PC-9 (cell line): ENCODE results near the gene RCSD1. TPM values are rescaled to one million over a fixed set of nuclear protein-coding genes. Genes with fewer than 3 reads are reported as not detected.

ENCODE experiments used
- BruUV-seq: library from RNA; stranded (reverse); fragments of 400-500 nt; replicated peaks from 2 replicates; lab custom pipeline; 2021; lab: Mats Ljungman, UMichigan
- CTCF ChIA-PET: fragments of 300-600 bp; sonication (Branson Sonifier 250); formaldehyde crosslinking; loops from one replicate; lab custom pipeline; 2022; ENCODE audit warnings: antibody characterized with exemption; lab: Charles Lee
- POLR2A ChIA-PET: fragments of 300-600 bp; sonication (Branson Sonifier 250); formaldehyde crosslinking; loops from one replicate; lab custom pipeline; 2022; ENCODE audit warnings: antibody characterized with exemption; ENCODE audit not compliant: unreplicated experiment; lab: Charles Lee
- DNase-seq, 2 experiments: peaks; one replicate each; pipeline versions ENCODE4 v3.0.0 to v3.0.0-alpha.2; 2015 to 2022; ENCODE audit warnings: mixed read lengths in 1 of 2
- H2AFZ ChIP-seq: fragments of 200-600 bp; sonication (generic); 2 replicates; pipeline ENCODE4 v1.8.1; 2017; ENCODE audit warnings: antibody characterized with exemption
- H3F3A ChIP-seq: fragments of 200-600 bp; sonication (generic); 2 replicates; pipeline ENCODE4 v1.8.1; 2017; ENCODE audit warnings: antibody characterized with exemption, mild to moderate bottlenecking, low read depth; ENCODE audit not compliant: insufficient read depth
- H3K27ac ChIP-seq: fragments of 200-600 bp; sonication (generic); 2 replicates; pipeline ENCODE4 v1.6.1; 2016; ENCODE audit warnings: mixed run types
- H3K27me3 ChIP-seq: fragments of 200-600 bp; sonication (generic); 2 replicates; pipeline ENCODE4 v1.6.1; 2016; ENCODE audit warnings: low read depth, mixed run types; ENCODE audit not compliant: insufficient read depth
- H3K36me3 ChIP-seq: fragments of 200-600 bp; sonication (generic); 2 replicates; pipeline ENCODE4 v1.6.1; 2016; ENCODE audit warnings: low read depth, mixed run types
- H3K4me1 ChIP-seq: fragments of 200-600 bp; sonication (generic); replicated peaks from 2 replicates; pipeline ENCODE4 v1.6.1; 2016; ENCODE audit warnings: mixed run types; ENCODE audit not compliant: insufficient read depth
- H3K4me2 ChIP-seq: fragments of 200-600 bp; sonication (generic); 2 replicates; pipeline ENCODE4 v1.6.1; 2017; ENCODE audit warnings: mixed run types
- H3K4me3 ChIP-seq: fragments of 200-600 bp; sonication (generic); 2 replicates; pipeline ENCODE4 v1.6.1; 2016; ENCODE audit warnings: mixed run types
- H3K79me2 ChIP-seq: fragments of 200-600 bp; sonication (generic); 2 replicates; pipeline ENCODE4 v1.6.1; 2017; ENCODE audit warnings: low read depth, mixed run types
- H3K9me2 ChIP-seq: fragments of 200-600 bp; sonication (generic); 2 replicates; pipeline ENCODE4 v1.8.1; 2017; ENCODE audit warnings: mild to moderate bottlenecking; ENCODE audit not compliant: insufficient read depth
- H3K9me3 ChIP-seq: fragments of 200-600 bp; sonication (generic); 2 replicates; pipeline ENCODE4 v1.8.1; 2016; ENCODE audit warnings: low read depth; ENCODE audit not compliant: insufficient read depth
- H4K20me1 ChIP-seq: fragments of 200-600 bp; sonication (generic); 2 replicates; pipeline ENCODE4 v1.8.1; 2017; ENCODE audit not compliant: insufficient read depth
- EZH2 ChIP-seq: fragments of 200-600 bp; sonication (generic); IDR thresholded peaks from 2 replicates; pipeline ENCODE4 v1.8.0; 2017; ENCODE audit warnings: antibody characterized with exemption, low read depth
- intact Hi-C: fragments of 100-400 bp; cut with micrococcal nuclease; formaldehyde crosslinking; loops from one replicate; pipeline ENCODE4 v1.10.0; 2022; ENCODE audit not compliant: unreplicated experiment
- total RNA-seq: library from RNA; stranded (reverse); gene quantifications from 2 replicates; pipeline ENCODE4 v1.2.3, GENCODE V29; 2021
- TF ChIP-seq, protein P1 (sequence below): fragments of 200-600 bp; sonication (generic); conservative IDR thresholded peaks from 2 replicates; pipeline ENCODE4 v1.6.1; 2017; ENCODE audit warnings: mixed run types, antibody characterized with exemption, mild to moderate bottlenecking, moderate library complexity

Gene RCSD1
- total RNA-seq, 1 experiment from 2014 or later: not detected

DNA sequence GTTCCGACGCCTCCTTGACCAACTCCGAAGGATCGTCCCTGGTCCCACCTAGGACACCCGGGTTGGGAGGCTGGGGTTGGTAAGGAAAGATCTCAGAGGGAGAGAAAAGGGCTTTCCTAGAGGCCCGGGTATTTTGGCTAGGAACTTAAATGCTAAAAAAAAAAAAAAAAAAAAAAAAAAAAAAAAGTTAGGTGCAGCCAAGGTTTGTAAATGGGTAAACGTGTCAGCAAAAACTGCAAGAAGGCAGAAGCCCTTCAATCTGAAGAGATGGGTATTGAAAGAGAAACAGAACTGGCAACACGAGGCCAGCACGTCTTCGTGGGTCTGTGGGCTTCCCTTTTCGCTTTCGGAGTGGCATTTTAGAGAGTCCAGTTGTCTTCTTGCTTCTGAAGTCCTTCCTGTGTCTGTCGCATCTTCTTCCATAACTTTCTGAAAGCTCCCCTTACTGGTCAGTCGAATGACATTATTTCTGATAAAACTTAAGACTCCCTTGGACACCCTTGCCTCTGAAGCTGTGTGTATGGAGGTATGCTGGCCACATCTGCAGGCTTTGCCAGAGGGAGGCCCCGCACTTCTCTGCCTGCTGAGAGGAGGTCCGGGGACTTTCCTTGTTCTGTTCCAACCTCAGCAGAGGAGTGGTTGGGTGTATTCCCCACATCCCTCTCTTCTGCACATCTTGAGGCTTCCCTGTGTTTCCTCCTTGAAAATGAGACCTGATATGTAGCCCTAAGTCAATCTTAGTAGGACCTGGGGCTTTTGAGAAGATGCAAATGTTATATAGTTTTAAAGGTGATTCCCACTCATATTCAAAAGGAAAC, 745 bp downstream of the RCSD1 start:
- intact Hi-C loops: no loop called here
- no peak overlapping the region for H3K27ac ChIP-seq
- no peaks in the 10 kb centered on the region for H3K36me3 ChIP-seq
- no peaks in the 10 kb centered on the region for H3K9me2 ChIP-seq
- CTCF ChIA-PET: no interaction called here
- no peak overlapping the region for H2AFZ ChIP-seq
- H3F3A ChIP-seq: peaks cover 6% of the 10 kb centered on the region; the same call in 1 of the 2 replicates
- no peak for DNase-seq
- no TSS peak for BruUV-seq
- H3K4me3 ChIP-seq: no peak overlapping the region
- H3K4me2 ChIP-seq: no peak overlapping the region
- H3K79me2 ChIP-seq: no peaks in the 10 kb centered on the region
- POLR2A ChIA-PET: no interaction called here
- no peak for TF ChIP-seq EZH2
- TF ChIP-seq, protein P1, sequence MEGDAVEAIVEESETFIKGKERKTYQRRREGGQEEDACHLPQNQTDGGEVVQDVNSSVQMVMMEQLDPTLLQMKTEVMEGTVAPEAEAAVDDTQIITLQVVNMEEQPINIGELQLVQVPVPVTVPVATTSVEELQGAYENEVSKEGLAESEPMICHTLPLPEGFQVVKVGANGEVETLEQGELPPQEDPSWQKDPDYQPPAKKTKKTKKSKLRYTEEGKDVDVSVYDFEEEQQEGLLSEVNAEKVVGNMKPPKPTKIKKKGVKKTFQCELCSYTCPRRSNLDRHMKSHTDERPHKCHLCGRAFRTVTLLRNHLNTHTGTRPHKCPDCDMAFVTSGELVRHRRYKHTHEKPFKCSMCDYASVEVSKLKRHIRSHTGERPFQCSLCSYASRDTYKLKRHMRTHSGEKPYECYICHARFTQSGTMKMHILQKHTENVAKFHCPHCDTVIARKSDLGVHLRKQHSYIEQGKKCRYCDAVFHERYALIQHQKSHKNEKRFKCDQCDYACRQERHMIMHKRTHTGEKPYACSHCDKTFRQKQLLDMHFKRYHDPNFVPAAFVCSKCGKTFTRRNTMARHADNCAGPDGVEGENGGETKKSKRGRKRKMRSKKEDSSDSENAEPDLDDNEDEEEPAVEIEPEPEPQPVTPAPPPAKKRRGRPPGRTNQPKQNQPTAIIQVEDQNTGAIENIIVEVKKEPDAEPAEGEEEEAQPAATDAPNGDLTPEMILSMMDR: no peak
- peaks cover 39% of the 10 kb centered on the region for H3K27me3 ChIP-seq
- no peaks in the 10 kb centered on the region for H3K9me3 ChIP-seq
- H3K4me1 ChIP-seq: no peaks in the 10 kb centered on the region
- no peaks in the 10 kb centered on the region for H4K20me1 ChIP-seq

DNA sequence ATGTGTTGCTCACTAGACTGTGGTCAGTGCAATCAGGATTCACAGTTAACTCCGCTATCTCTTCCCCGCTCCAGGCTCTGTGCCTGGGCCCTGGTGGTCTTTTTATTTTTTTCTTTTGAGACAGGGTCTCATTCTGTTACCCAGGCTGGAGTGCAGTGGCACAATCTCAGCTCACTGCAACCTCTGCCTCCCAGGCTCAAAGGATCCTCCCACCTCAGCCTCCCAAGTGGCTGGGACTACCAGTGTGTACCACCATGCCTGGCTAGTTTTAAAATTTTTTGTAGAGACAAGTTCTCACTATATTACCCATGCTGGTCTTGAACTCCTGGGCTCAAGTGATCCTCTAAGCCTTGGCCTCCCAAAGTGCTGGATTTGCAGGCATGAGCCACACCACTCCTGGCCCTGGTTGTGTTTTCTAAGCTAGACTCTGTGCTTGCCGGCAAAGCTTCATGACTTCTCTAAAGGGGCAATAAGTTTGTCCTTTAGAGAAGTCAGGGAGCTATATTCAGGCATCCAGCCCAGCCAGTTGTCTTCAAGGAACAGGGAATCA, 1.4 kb downstream of the RCSD1 start:
- ChIA-PET CTCF (no interaction called here), POLR2A (no interaction called here)
- H3K4me2 ChIP-seq: no peak overlapping the region
- no peak overlapping the region for H3K4me3 ChIP-seq
- no peaks in the 10 kb centered on the region for H4K20me1 ChIP-seq
- H3K79me2 ChIP-seq: no peaks in the 10 kb centered on the region
- H2AFZ ChIP-seq: no peak overlapping the region
- no peaks in the 10 kb centered on the region for H3K9me2 ChIP-seq
- intact Hi-C loops: no loop called here
- no peaks in the 10 kb centered on the region for H3K4me1 ChIP-seq
- no peak for DNase-seq
- TF ChIP-seq, protein P1: no peak
- TF ChIP-seq EZH2: no peak
- peaks cover 6% of the 10 kb centered on the region; the same call in 1 of the 2 replicates for H3F3A ChIP-seq
- peaks cover 46% of the 10 kb centered on the region for H3K27me3 ChIP-seq
- no TSS peak for BruUV-seq
- H3K36me3 ChIP-seq: no peaks in the 10 kb centered on the region
- no peak overlapping the region for H3K27ac ChIP-seq
- H3K9me3 ChIP-seq: no peaks in the 10 kb centered on the region

DNA sequence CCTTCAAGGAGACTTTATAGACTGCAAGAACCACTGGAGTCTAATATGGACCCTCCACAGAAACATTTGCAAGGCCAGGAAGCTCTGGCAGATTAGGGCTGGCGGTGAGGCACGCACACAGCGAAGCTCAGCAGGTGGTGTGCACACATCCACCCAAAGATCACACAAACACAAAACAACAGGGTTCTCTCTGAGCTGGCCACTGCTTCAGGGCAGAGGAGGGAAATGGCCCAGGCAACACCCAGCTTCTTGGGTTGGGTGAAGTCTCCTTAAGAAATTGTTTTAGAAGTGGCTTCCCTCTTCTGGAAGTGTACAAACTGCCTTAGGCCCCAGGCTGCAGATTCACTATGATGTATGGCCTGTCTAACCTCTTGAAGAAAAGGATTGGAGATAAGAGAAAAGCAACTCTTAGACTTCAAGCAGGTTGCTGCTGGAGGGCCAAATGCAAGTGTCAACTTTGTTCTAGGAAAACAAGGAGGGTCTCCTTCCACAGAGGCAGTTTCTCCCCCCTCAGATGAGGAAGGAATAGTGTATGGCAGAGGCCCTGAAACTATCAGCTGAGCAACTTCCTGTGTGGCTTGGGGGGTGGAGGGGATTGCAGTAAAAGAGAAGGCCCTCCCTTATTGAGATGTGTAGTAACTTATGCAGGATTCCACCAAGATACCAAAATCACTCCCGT, 2.0 kb downstream of the RCSD1 start:
- H3K9me2 ChIP-seq: no peaks in the 10 kb centered on the region
- no peak overlapping the region for H3K4me2 ChIP-seq

More for the DNA sequence above, 2.0 kb downstream of the RCSD1 start:
- CTCF ChIA-PET: no interaction called here
- TF ChIP-seq, protein P1: no peak
- TF ChIP-seq EZH2: no peak
- POLR2A ChIA-PET: interaction anchor here (0.6 kb wide), 1 partner anchor 164 kb away, joined by 4 read pairs; no protein-coding TSS in a partner anchor
- H3K9me3 ChIP-seq: no peaks in the 10 kb centered on the region
- no peak for DNase-seq
- H3F3A ChIP-seq: peaks cover 6% of the 10 kb centered on the region; the same call in 1 of the 2 replicates
- H3K36me3 ChIP-seq: no peaks in the 10 kb centered on the region
- BruUV-seq: no TSS peak
- H3K4me3 ChIP-seq: no peak overlapping the region
- H3K27me3 ChIP-seq: peaks cover 50% of the 10 kb centered on the region
- intact Hi-C loops: no loop called here
- no peak overlapping the region for H3K27ac ChIP-seq
- H3K4me1 ChIP-seq: no peaks in the 10 kb centered on the region
- no peaks in the 10 kb centered on the region for H3K79me2 ChIP-seq
- no peaks in the 10 kb centered on the region for H4K20me1 ChIP-seq
- no peak overlapping the region for H2AFZ ChIP-seq
